IMR-90 (cell line): ENCODE data around the gene MTFR1L. TPM values are rescaled to one million over a fixed set of nuclear protein-coding genes. Genes with fewer than 3 reads are reported as not detected.

Experiments used
- ATAC-seq: fragments of 200-7000 bp; cut with Tn5 transposase; 2 replicates; pipeline ENCODE4 v1.9.1; 2020; ENCODE audit warnings: low read depth, mild to moderate bottlenecking, moderate library complexity
- BruUV-seq: library from RNA; stranded (reverse); fragments of 400-500 nt; replicated peaks from 2 replicates; lab custom pipeline; 2021; lab: Mats Ljungman, UMichigan
- CTCF ChIA-PET: fragments of 300-600 bp; formaldehyde crosslinking; extraction: SDS; loops from one replicate; lab custom pipeline; 2021; ENCODE audit warnings: antibody characterized with exemption; lab: Yijun Ruan, JAX
- POLR2A ChIA-PET: fragments of 300-600 bp; sonication (Branson Sonifier 250); formaldehyde crosslinking; loops from one replicate; lab custom pipeline; 2022; ENCODE audit warnings: antibody characterized with exemption; ENCODE audit not compliant: unreplicated experiment; lab: Charles Lee
- DNase-seq: peaks from one replicate; pipeline ENCODE4 v3.0.0; 2013
- H2AFZ ChIP-seq: replicated peaks from 2 replicates; pipeline ENCODE3; 2013; ENCODE audit warnings: low read length, mild to moderate bottlenecking; ENCODE audit not compliant: poor library complexity
- H2AK5ac ChIP-seq: 2 replicates; pipeline ENCODE4 v1.6.1; 2013; ENCODE audit warnings: low read depth, low read length, inconsistent platforms
- H2AK9ac ChIP-seq: replicated peaks from 2 replicates; pipeline ENCODE3; 2013; ENCODE audit warnings: mild to moderate bottlenecking, low read depth, low read length, moderate library complexity; ENCODE audit not compliant: poor library complexity
- H2BK120ac ChIP-seq: 2 replicates; pipeline ENCODE4 v1.6.1; 2013; ENCODE audit warnings: low read depth, low read length, inconsistent platforms
- H2BK15ac ChIP-seq: 3 replicates; pipeline ENCODE4 v1.6.1; 2013; ENCODE audit warnings: low read depth, low read length, inconsistent platforms
- H2BK20ac ChIP-seq: 2 replicates; pipeline ENCODE4 v1.6.1; 2013; ENCODE audit warnings: low read depth, mild to moderate bottlenecking, inconsistent platforms, low read length, moderate library complexity
- H2BK5ac ChIP-seq: 2 replicates; pipeline ENCODE4 v1.6.1; 2013; ENCODE audit warnings: mild to moderate bottlenecking, low read depth, low read length, inconsistent platforms; ENCODE audit not compliant: poor library complexity, severe bottlenecking
- H3K14ac ChIP-seq: replicated peaks from 2 replicates; pipeline ENCODE4 v1.6.1; 2013; ENCODE audit warnings: low read depth, low read length, inconsistent platforms
- H3K18ac ChIP-seq: 2 replicates; pipeline ENCODE4 v1.6.1; 2013; ENCODE audit warnings: low read depth, low read length, control low read depth
- H3K23ac ChIP-seq: 2 replicates; pipeline ENCODE4 v1.6.1; 2013; ENCODE audit warnings: low read depth, low read length, inconsistent platforms
- H3K27ac ChIP-seq: 2 replicates; pipeline ENCODE4 v1.5.1; 2013; ENCODE audit warnings: mild to moderate bottlenecking, control low read depth, low read length; ENCODE audit not compliant: insufficient read depth
- H3K27me3 ChIP-seq: 2 replicates; pipeline ENCODE4 v1.6.1; 2013; ENCODE audit warnings: low read length; ENCODE audit not compliant: control insufficient read depth, insufficient read depth
- H3K36me3 ChIP-seq: 2 replicates; pipeline ENCODE4 v1.6.1; 2013; ENCODE audit warnings: low read length, mixed read lengths; ENCODE audit not compliant: control insufficient read depth, insufficient read depth
- H3K4ac ChIP-seq: 2 replicates; pipeline ENCODE4 v1.6.1; 2013; ENCODE audit warnings: low read depth, low read length, inconsistent platforms
- H3K4me1 ChIP-seq: 2 replicates; pipeline ENCODE4 v1.6.1; 2013; ENCODE audit warnings: low read length, mixed read lengths; ENCODE audit not compliant: control insufficient read depth, insufficient read depth
- H3K4me2 ChIP-seq: 2 replicates; pipeline ENCODE4 v1.6.1; 2013; ENCODE audit warnings: low read depth, mild to moderate bottlenecking, control low read depth, low read length, moderate library complexity
- H3K4me3 ChIP-seq: 2 replicates; pipeline ENCODE4 v1.5.1; 2013; ENCODE audit warnings: low read depth, mild to moderate bottlenecking, control low read depth, low read length, moderate library complexity; ENCODE audit not compliant: insufficient read depth
- H3K56ac ChIP-seq: 2 replicates; pipeline ENCODE4 v1.6.1; 2013; ENCODE audit warnings: low read length, inconsistent platforms; ENCODE audit not compliant: insufficient read depth; ENCODE audit errors: extremely low read depth
- H3K79me1 ChIP-seq, 2 experiments: 2 replicates each; pipeline ENCODE4 v1.6.1; 2013; ENCODE audit warnings: low read length in 2 of 2, inconsistent platforms in 1 of 2, low read depth in 1 of 2
- H3K9ac ChIP-seq: 2 replicates; pipeline ENCODE4 v1.6.1; 2013; ENCODE audit warnings: low read depth, low read length, control low read depth
- H3K9me1 ChIP-seq: 2 replicates; pipeline ENCODE4 v1.6.1; 2013; ENCODE audit warnings: low read length, inconsistent platforms; ENCODE audit not compliant: insufficient read depth
- H3K9me3 ChIP-seq: 2 replicates; pipeline ENCODE4 v1.6.1; 2013; ENCODE audit warnings: low read length; ENCODE audit not compliant: control insufficient read depth, insufficient read depth
- H4K20me1 ChIP-seq: 2 replicates; pipeline ENCODE4 v1.6.1; 2013; ENCODE audit warnings: low read length, inconsistent platforms; ENCODE audit not compliant: insufficient read depth
- H4K5ac ChIP-seq: 2 replicates; pipeline ENCODE4 v1.6.1; 2013; ENCODE audit warnings: mild to moderate bottlenecking, low read depth, low read length, control low read depth
- H4K8ac ChIP-seq, 2 experiments: 2 replicates each; pipeline ENCODE4 v1.6.1; 2013; ENCODE audit warnings: low read depth in 2 of 2, low read length in 2 of 2, control low read depth in 1 of 2, inconsistent platforms in 1 of 2
- H4K91ac ChIP-seq: 2 replicates; pipeline ENCODE4 v1.6.1; 2013; ENCODE audit warnings: low read depth, low read length, inconsistent platforms; ENCODE audit not compliant: insufficient read depth
- BHLHE40 ChIP-seq: fragments of 150-350 bp; IDR thresholded peaks from 2 replicates; pipeline ENCODE4 v1.6.1; 2016; ENCODE audit warnings: mild to moderate bottlenecking, low read depth, low read length
- CEBPB ChIP-seq: IDR thresholded peaks from 2 replicates; pipeline ENCODE4 v1.6.1; 2012; ENCODE audit warnings: low read depth, low read length, improper control_type of control experiment
- CHD1 ChIP-seq: IDR thresholded peaks from 2 replicates; pipeline ENCODE4 v1.6.1; 2012; ENCODE audit warnings: low read depth, low read length, improper control_type of control experiment
- FOS ChIP-seq: fragments of 150-350 bp; IDR thresholded peaks from 2 replicates; pipeline ENCODE4 v1.6.1; 2016; ENCODE audit warnings: low read depth, low read length
- MAFK ChIP-seq: IDR thresholded peaks from 2 replicates; pipeline ENCODE4 v1.6.1; 2012; ENCODE audit warnings: low read depth, low read length, improper control_type of control experiment
- MAZ ChIP-seq: IDR thresholded peaks from 2 replicates; pipeline ENCODE4 v1.6.1; 2012; ENCODE audit warnings: low read depth, mild to moderate bottlenecking, low read length, improper control_type of control experiment, moderate library complexity, borderline replicate concordance
- MXI1 ChIP-seq: IDR thresholded peaks from 2 replicates; pipeline ENCODE4 v1.6.1; 2012; ENCODE audit warnings: low read depth, mild to moderate bottlenecking, low read length, moderate library complexity, borderline replicate concordance
- NFE2L2 ChIP-seq: fragments of 150-350 bp; IDR thresholded peaks from 2 replicates; pipeline ENCODE4 v1.6.1; 2016; ENCODE audit warnings: low read depth, mild to moderate bottlenecking, low read length
- POLR2A ChIP-seq: IDR thresholded peaks from 2 replicates; pipeline ENCODE4 v1.6.1; 2012; ENCODE audit warnings: mild to moderate bottlenecking, low read depth, low read length
- RAD21 ChIP-seq: IDR thresholded peaks from 2 replicates; pipeline ENCODE4 v1.6.1; 2012; ENCODE audit warnings: low read length, improper control_type of control experiment
- RCOR1 ChIP-seq: IDR thresholded peaks from 2 replicates; pipeline ENCODE4 v1.6.1; 2012; ENCODE audit warnings: mild to moderate bottlenecking, low read length, improper control_type of control experiment; ENCODE audit not compliant: insufficient replicate concordance
- RFX5 ChIP-seq: IDR thresholded peaks from 2 replicates; pipeline ENCODE4 v1.8.0; 2012; ENCODE audit warnings: low read depth, mild to moderate bottlenecking, low read length, moderate library complexity
- SMC3 ChIP-seq: fragments of 150-350 bp; IDR thresholded peaks from 2 replicates; pipeline ENCODE4 v1.6.1; 2016; ENCODE audit warnings: low read depth, mild to moderate bottlenecking, antibody characterized with exemption, low read length, moderate library complexity
- WGBS, 2 experiments: methylation state at CpG; one replicate each; pipeline versions ENCODE4 v1.1.5 to v1.1.7; 2013; ENCODE audit warnings: missing lambda C conversion rate in 2 of 2; ENCODE audit not compliant: insufficient read length in 1 of 2; ENCODE audit errors: extremely low coverage in 2 of 2; 5-methylcytosine and 5-hydroxymethylcytosine counted together
- dilution Hi-C: fragments of 300-500 bp; cut with HindIII; formaldehyde crosslinking; loops from one replicate; pipeline ENCODE4 v1.14.3; 2018; ENCODE audit warnings: low sequenced_read_pairs; ENCODE audit not compliant: unreplicated experiment
- in situ Hi-C: fragments of 300-500 bp; cut with MboI; formaldehyde crosslinking; loops from 3 replicates; pipeline ENCODE4 v1.14.3; 2019; ENCODE audit warnings: low sequenced_read_pairs, inconsistent platforms, mixed read lengths
- intact Hi-C: fragments of 100-400 bp; cut with micrococcal nuclease; formaldehyde crosslinking; loops from 2 replicates; pipeline ENCODE4 v1.10.0; 2022
- polyA plus RNA-seq, 3 experiments: library from polyadenylated mRNA; depleted of rRNA; stranded (reverse); fragments of >200 nt; gene quantifications; 2 replicates each; pipeline ENCODE4 v1.2.3, GENCODE V29; 2012; ENCODE audit warnings: low replicate concordance in 1 of 3
- total RNA-seq: library from RNA; depleted of rRNA; stranded (reverse); fragments of >200 nt; gene quantifications from 2 replicates; pipeline ENCODE4 v1.2.3, GENCODE V29; 2012
- TF ChIP-seq, protein P1 (sequence below): fragments of 150-350 bp; IDR thresholded peaks from 2 replicates; pipeline ENCODE4 v1.6.1; 2017; ENCODE audit warnings: mild to moderate bottlenecking, antibody characterized with exemption, low read length, low read depth
- TF ChIP-seq, protein P2 (sequence below): conservative IDR thresholded peaks from 2 replicates; pipeline ENCODE4 v1.5.1; 2012; ENCODE audit warnings: mild to moderate bottlenecking, low read depth, low read length, improper control_type of control experiment
- TF ChIP-seq, protein P3 (sequence below): fragments of 150-350 bp; IDR thresholded peaks from 2 replicates; pipeline ENCODE4 v1.6.1; 2016; ENCODE audit warnings: low read depth, mild to moderate bottlenecking, low read length, moderate library complexity, borderline replicate concordance

The MTFR1L gene
- total and polyA plus RNA-seq, 2 of the 4 experiments (the other 2 are of a cell fraction) = 69.1 to 69.7 TPM

DNA sequence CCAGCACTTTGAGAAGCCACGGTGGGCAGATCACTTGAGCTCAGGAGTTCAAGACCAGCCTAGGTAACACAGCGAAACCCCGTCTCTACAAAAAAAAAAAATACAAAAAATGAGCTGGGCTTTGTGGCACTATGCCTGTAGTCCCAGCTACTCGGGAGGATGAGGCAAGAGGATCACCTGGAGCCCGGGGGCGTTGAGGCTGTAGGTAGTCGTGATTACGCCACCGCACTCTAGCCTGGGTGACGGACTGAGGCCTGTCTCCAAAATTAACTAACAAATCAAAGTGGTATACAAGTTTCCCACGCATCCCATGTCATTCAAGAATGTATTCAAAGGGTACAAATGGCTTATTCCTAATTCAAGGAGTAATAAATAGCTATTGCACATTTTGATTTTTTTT lies 37.1 kb downstream of the MTFR1L start:
- no peak for TF ChIP-seq RFX5
- TF ChIP-seq RAD21 = no peak
- TF ChIP-seq MAFK = no peak
- no peak for TF ChIP-seq SMC3
- TF ChIP-seq NFE2L2 = no peak
- TF ChIP-seq CEBPB = no peak
- no peak for TF ChIP-seq BHLHE40
- TF ChIP-seq, protein P1, sequence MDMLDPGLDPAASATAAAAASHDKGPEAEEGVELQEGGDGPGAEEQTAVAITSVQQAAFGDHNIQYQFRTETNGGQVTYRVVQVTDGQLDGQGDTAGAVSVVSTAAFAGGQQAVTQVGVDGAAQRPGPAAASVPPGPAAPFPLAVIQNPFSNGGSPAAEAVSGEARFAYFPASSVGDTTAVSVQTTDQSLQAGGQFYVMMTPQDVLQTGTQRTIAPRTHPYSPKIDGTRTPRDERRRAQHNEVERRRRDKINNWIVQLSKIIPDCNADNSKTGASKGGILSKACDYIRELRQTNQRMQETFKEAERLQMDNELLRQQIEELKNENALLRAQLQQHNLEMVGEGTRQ = no peak
- TF ChIP-seq POLR2A = no peak
- no peak for TF ChIP-seq CHD1
- no peak for TF ChIP-seq RCOR1
- TF ChIP-seq, protein P2, sequence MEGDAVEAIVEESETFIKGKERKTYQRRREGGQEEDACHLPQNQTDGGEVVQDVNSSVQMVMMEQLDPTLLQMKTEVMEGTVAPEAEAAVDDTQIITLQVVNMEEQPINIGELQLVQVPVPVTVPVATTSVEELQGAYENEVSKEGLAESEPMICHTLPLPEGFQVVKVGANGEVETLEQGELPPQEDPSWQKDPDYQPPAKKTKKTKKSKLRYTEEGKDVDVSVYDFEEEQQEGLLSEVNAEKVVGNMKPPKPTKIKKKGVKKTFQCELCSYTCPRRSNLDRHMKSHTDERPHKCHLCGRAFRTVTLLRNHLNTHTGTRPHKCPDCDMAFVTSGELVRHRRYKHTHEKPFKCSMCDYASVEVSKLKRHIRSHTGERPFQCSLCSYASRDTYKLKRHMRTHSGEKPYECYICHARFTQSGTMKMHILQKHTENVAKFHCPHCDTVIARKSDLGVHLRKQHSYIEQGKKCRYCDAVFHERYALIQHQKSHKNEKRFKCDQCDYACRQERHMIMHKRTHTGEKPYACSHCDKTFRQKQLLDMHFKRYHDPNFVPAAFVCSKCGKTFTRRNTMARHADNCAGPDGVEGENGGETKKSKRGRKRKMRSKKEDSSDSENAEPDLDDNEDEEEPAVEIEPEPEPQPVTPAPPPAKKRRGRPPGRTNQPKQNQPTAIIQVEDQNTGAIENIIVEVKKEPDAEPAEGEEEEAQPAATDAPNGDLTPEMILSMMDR = no peak
- TF ChIP-seq MAZ = no peak
- TF ChIP-seq, protein P3, sequence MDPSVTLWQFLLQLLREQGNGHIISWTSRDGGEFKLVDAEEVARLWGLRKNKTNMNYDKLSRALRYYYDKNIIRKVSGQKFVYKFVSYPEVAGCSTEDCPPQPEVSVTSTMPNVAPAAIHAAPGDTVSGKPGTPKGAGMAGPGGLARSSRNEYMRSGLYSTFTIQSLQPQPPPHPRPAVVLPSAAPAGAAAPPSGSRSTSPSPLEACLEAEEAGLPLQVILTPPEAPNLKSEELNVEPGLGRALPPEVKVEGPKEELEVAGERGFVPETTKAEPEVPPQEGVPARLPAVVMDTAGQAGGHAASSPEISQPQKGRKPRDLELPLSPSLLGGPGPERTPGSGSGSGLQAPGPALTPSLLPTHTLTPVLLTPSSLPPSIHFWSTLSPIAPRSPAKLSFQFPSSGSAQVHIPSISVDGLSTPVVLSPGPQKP = no peak
- TF ChIP-seq MXI1 = no peak
- TF ChIP-seq FOS = no peak
- no peak overlapping the region for H2BK5ac ChIP-seq
- H2AFZ ChIP-seq = no peak overlapping the region
- no peak overlapping the region for H2BK20ac ChIP-seq
- no peak overlapping the region for H3K4ac ChIP-seq
- no TSS peak for BruUV-seq
- H3K4me2 ChIP-seq = no peak overlapping the region
- H3K9me3 ChIP-seq = no peaks in the 10 kb centered on the region
- no peak overlapping the region for H2BK120ac ChIP-seq
- no peak overlapping the region for H4K5ac ChIP-seq
- ChIA-PET CTCF (interaction anchor here (0.6 kb wide), 1 partner anchor 32 kb away, joined by 3 read pairs; no protein-coding TSS in a partner anchor), POLR2A (interaction anchor here (0.6 kb wide), 1 partner anchor 44 kb away, joined by 3 read pairs; no protein-coding TSS in a partner anchor)
- no peak overlapping the region for H3K14ac ChIP-seq
- no peak overlapping the region for H3K56ac ChIP-seq
- H4K8ac ChIP-seq = no peak overlapping the region
- no peak overlapping the region for H3K23ac ChIP-seq
- intact Hi-C loops (no loop called here), dilution Hi-C loops (no loop called here), in situ Hi-C loops (no loop called here)
- no peaks in the 10 kb centered on the region for H3K9me1 ChIP-seq
- no peak overlapping the region for H2BK15ac ChIP-seq
- H3K27ac ChIP-seq = no peak overlapping the region
- H3K4me3 ChIP-seq = no peak overlapping the region
- H3K79me1 ChIP-seq = peaks cover 13 to 27% of the 10 kb centered on the region in 2 experiments
- H3K27me3 ChIP-seq = no peaks in the 10 kb centered on the region
- no peak overlapping the region for H3K9ac ChIP-seq
- H4K91ac ChIP-seq = no peak overlapping the region
- WGBS, 2 experiments = 80% methylated on average over 1 of the region's 11 CpGs; no CpG with 5 or more reads in 1 of the 2 experiments
- H3K18ac ChIP-seq = no peak overlapping the region
- no peak overlapping the region for H2AK9ac ChIP-seq
- DNase-seq (no peak), ATAC-seq (no peak)
- H2AK5ac ChIP-seq = no peak overlapping the region
- H3K4me1 ChIP-seq = no peaks in the 10 kb centered on the region; the same call in 1 of the 2 replicates
- no peaks in the 10 kb centered on the region for H4K20me1 ChIP-seq
- no peaks in the 10 kb centered on the region for H3K36me3 ChIP-seq
